Activated CD4-positive, alpha-beta T cell treated with anti-CD3 and anti-CD28 coated beads, Interleukin-2, amount 50 U/mL, for 48 hours (primary cell): Measurements from ENCODE around the gene KCNK18.

ENCODE experiments used
- DNase-seq, 2 experiments: peaks; one replicate each; pipeline ENCODE4 v3.0.0-alpha.2; 2020

KCNK18 gene

GRCh38 chr10:117254774-117255735 is 57.8 kb downstream of the KCNK18 start:
- no peak for DNase-seq

GRCh38 chr10:117255835-117256460 is 58.7 kb downstream of the KCNK18 start:
- DNase-seq = no peak

- no peak for DNase-seq
Observed at GRCh38 chr10:117256910-117257309, 59.6 kb downstream of the KCNK18 start.

GRCh38 chr10:117257721-117258120 is 60.4 kb downstream of the KCNK18 start:
- DNase-seq = no peak

- no peak for DNase-seq
Observed at GRCh38 chr10:117259279-117259678, 62.0 kb downstream of the KCNK18 start.
